Fibroblast of the conjunctiva (primary cell): ENCODE results near the gene ERBB4.
A peak's percentile ranks its signal among the peaks of the same experiment; 100 is the strongest.
"Not testable (repeated sequence)": the region's sequence is repeated elsewhere in the genome, so short reads cannot be mapped to it uniquely, and the experiment has no call there.

ENCODE experiments used
- DNase-seq: peaks from one replicate; pipeline ENCODE4 v3.0.0-alpha.2; 2010; ENCODE audit warnings: low read depth

The ERBB4 gene

DNA sequence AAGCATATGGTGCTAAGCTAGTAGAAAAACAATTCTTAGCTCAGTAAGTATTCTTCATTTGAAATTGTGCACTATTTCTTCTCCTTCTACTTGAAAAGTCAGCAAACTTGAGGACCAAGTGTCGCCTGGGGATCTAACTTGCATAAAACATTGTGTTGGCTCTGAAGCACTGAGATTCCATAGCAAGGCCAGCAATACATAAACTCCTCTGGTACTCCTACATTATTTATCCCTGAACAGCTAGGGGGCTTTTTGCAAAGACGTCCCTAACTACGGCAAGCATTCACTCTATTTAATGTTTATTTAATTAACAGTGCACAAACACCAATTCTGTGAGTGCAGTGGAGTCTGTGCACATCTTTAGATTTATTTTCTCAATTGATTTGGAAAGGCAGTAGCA, 392.2 kb downstream of the ERBB4 start:
- DNase-seq: no peak

DNA sequence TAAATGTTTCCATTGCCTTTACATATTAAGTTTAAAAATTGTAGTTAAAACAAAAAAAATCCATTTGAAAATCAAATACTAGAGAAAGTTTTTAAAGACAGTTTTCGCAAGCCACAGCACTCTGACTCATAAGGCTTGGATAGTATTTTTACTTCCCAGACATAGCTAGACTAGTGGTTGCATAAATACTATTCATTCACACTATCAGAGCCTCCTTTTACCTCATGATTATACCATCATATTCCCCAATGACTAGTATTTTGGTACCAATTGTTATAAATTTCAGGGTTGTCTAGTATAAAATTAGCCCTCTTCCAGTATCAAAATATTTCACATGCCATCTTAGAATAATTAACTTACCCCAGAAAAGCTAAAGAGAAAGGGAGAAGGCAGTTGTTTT, 393.5 kb downstream of the ERBB4 start:
- DNase-seq: no peak

DNA sequence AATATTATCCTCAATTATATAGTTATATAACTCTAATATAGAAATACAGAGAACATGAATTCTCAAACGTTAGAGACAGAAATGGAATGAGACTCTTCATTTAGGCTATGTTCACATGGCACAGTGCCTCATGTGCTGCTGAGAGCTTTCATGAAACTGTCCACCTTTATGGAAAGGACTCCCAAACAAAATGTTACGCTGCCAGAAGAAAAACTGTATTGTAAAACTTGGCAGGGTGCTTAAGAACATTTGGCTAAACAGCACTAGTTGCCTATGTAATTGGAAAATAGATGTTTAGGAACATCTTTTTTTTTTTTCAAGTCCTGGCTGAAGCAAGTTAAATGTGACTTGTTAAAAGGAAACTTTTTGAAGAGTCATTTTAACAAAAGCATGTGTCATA, 396.0 kb downstream of the ERBB4 start:
- no peak for DNase-seq

DNA sequence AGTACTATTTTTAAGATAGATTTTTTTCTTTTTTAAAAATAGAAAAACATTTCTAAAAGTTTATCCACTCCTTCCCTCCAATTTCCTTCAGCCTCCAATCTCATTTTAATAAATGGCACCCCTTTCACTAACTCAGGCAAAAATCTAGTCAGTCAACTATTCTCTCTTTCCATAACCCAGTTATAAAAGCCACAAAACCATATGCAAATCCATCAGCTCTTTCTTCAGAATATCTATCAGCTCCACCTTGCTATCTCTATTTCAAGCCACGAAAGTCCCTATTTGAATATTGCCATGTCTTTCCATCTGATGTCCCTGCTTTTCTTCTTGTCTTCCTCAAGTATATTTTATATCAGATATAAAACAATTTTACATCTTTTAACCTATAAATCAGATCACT, 397.1 kb downstream of the ERBB4 start:
- DNase-seq: no peak

DNA sequence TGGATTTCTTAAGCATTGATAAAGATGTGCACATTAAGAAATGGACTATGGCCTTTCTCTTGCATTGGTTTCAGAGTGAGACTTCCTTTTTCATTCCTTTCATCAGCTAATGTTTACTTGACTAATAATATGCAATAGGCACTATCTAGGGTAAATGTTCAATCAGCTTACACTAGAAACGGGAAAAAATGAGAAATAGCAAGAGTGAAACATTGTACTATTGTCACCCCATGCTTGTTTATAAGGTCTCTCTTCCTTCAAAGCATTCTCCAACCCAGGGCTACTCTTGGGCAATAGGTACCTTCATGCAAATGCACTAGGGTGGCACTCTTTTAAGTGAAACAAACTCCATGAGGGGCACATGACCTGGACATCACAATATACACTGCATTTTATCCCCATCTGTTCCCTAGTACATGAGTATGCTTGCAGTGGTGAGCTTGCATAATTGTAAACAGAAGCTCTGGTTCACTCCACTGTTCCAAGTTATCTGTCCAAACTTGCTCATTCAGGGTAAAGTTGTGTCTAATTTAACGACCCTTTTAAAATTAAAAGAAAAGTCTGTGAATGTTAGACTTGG, 402.3 kb downstream of the ERBB4 start:
- DNase-seq: no peak

DNA sequence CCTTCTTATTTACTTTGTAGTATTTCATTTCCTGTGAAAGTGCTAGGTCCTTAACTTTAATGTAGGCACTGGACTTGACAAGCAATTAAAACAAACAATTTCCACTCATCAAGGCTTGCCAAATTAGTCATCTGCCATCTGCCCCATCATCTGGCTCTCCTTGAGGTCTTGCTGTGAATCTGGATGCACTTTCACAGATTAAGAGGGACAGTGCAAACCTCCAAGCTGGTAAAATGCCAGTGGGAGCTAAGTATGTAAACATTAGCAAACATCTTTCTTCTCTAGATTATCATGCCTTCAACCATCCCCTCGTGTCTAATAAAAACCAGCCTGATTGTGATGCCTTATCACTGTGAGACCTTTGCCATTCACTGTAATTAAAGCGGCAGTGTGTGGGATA, 402.9 kb downstream of the ERBB4 start:
- peak; percentile 14 for DNase-seq

DNA sequence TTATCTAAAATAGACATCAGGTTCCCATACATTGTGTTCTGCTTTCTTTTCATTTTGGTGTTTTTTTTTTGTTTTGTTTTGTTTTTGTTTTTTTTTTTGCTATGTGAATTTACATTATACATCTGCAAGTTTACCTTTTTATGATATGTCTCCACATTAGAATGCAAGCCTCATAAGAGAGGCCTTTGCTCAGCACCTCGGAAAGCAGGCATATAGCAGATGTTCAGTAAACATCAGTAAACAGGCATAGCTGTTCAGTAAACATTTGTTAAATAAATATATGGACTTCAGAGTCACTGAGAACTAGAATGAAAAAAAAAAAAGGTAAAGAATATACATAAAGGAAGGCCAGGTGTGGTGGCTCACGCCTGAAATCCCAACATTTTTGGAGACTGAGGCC, 405.3 kb downstream of the ERBB4 start:
- no peak for DNase-seq

DNA sequence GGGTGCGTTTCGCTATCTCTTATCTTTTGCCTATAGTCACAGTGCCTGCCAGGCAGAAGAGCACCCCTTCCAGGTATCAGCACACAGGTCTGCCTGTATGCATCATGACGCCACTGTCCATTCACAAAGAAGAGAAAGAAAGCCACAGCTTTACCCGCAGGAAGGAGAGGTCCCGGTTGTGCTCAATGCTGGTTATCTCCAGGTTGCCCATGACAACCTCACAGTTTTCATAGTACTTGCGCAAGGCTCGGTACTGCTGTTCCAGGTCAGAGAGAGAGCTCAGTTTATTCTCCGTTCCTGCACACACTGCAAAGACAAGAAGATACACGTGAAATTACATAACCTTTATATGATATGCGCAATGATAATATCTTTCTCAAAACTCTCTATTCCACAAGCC, 414.0 kb downstream of the ERBB4 start:
- no peak for DNase-seq

DNA sequence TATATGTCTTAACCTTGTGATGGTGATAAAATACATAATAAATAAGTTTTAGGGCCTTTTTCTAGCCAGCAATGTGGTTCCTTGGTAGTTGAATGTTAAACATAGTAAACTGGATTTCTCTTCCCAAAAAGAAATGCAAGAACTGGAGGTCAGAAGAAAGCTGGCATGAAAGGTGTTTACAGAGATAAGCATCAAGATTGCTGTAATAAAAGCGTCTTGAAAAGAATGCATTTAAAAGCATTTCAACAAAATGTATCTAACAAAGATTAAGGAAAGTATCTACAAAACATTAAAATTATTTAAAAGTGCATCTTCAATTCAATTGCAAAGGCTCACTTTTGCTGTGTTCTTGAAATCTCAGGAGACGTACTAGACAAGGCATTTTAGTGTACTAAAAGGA, 419.0 kb downstream of the ERBB4 start:
- DNase-seq: no peak

DNA sequence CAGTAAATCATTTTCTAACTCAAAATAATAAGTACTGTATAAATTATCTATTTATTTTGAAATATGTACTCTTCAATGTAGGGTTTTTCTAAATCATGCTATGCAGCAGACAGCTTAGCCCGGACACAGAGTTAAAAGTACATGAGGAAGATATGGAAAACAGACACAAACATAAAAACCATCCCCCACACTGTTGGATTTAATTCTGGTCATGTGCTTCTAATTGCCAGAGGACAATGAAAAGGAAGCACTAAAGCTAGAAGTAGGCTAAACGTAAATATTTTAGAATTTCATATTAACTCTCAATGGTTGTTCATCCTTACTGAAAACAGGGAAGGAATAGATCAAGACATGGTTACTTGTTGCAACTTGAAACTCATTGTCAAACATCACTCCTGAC, 420.7 kb downstream of the ERBB4 start:
- DNase-seq: no peak

DNA sequence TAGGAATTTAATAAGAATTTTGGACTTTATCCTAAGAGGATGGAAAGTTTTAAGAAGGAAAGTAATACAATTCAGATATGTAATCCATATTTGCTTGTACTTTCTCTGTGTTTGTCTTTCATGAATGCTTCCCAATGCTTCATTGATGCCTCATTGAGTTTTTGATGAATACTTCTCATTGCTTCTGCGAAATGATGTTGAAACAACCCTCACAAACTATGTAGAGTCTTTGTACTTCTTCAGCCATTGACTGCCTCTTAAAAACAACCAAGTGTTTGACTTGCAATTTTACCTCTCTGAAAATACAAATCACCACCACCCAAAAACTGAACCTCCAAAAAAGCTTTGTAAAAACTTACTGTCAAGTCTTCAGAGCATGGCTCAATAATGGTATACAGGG, 424.1 kb downstream of the ERBB4 start:
- no peak for DNase-seq

DNA sequence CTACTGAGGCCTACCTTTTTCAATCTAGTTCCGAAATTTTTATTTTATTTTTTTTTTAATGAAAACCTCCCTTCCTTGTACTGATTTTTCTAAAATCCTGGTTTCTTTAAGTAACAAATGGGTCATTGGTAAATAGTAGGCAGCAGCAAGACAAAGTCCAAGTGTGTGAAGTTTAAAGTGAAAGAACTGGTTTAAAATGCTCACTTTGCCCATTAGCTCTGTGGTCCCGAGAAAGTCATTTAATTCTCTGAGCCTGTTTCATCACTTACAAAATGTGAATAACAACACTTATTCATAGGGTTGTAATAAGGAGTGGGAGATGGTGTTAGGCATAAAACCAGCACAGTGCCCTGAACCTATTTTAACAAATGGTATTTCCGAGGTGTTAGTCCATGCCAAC, 426.2 kb downstream of the ERBB4 start:
- DNase-seq: no peak

DNA sequence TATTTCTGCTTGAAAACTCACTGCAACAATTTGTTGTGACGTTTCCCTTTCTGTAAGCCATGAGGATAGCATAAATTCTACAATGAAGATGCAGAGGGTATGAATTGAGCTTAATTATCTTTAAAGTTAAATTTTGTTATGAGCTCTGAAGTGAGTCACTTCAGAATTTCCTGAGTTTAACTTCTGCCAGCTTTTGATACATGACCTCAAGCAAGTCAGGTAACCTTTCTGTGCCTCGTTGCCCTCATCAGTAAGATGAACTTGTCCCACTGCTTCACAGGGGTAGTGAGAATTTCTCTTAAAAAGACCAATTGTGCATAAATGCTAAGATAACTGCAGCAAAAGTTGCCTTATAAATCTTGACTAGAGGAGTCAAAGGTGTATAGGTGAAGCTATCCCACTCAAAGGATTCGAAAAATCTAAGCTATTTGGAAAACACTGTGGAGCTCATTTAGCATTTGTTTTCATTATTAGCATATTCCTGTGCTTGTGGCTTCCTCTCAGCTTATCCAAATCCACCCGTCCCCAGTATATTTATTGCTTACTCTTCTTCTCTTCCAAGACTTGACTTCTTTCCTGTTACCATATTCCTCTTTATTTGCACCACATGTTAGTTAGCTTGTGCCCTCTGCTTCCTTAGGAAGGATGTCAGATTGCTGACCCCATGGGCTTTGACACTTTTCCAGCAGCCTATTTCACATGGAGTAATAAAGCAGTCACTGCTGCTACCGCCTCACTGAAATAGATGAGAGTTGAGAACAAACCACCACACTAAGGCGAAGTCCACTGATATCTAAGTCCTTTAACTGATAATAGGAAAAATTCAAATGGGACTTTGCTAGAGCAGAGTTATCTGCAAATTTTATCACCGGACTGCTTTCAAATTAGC, 428.6 kb downstream of the ERBB4 start:
- DNase-seq: no peak

DNA sequence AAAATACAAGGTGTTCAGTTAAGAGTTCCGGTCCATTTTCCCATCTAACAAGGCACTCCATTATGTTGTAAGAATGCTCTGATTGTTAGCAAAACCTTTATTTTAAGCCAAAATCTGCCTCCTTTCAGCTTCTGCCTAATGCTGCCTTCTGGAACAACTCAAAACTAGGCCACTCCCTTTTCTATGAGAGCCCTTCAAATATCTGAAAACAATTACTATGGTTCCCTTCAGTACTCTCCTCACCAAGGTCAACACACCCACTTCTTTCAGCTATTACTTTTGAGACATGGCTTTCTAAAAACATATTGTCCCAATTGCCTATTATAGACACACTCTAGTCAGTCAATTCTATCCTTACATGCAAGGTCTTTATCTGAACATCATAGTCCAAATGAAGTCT, 429.4 kb downstream of the ERBB4 start:
- DNase-seq: no peak

DNA sequence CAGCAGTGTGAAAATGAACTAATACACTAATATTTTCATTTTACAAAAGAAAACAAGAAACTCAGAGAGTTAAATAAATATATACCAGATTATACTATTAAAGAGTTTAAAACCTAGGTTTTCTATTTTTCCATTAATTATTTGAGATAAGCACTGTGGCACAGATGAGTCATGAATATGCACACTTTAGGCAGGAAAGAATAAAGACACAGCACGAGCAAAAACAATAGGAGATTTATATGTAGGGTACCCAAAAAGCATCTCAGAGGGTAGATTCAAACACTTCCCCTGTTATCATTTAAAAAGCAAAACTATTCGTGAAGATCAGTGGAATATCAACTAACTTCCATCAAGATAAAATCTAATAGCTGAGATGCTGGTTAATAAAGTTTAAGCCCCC, 430.6 kb downstream of the ERBB4 start:
- DNase-seq: no peak

DNA sequence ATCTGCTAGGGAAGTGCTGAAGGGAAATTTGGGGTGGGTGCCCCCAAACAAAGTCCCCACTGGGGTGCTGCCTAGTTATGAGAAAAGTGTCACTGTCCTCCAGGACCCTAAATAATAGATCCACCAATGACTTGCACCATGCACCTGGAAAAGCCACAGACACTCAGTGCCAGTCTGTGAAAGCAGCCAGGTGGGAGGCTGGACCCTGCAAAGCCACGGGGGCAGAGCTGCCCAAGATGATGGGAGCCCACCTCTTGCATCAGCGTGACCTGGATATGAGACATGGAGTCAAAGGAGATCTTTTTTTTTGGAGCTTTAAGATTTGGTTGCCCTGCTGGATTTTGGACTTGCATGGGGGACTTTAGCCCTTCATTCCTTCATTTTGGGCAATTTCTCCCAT, 431.6 kb downstream of the ERBB4 start:
- no peak for DNase-seq

DNA sequence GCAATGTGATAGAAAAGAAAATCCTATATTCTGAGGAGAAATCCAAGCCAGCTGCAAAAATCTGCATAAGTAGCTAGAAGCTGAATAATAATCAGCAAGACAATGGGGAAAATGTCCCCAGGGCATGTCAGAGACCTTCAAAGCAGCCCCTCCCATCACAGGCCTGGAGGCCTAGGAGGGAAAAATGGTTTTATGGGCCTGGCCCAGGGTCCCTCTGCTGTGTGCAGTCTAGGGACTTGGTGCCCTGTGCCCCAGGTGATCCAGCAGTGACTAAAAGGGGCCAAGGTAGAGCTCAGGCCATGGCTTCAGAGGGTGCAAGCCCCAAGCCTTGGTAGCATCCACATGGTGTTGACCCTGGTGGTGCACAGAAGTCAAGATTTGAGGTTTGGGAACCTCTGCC, 432.1 kb downstream of the ERBB4 start:
- DNase-seq: not testable (repeated sequence)

DNA sequence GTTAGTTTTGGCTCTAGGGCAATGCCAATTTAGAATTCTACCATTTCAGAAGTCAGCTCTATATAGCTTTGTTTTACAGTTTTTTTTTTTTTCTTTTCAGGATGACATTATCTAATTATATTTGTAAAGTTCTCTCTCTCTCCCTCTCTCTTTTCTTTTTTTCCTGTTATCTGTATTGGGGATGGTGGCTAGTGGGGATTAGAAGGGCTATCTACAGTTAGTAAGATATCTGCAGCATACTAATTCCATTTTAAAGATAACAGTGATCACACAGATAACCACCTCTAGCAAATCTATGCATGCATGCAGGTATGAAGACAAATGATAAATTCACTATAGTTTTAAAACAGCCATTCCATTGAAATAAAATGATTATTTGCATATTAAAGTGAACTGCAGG, 438.9 kb downstream of the ERBB4 start:
- no peak for DNase-seq

DNA sequence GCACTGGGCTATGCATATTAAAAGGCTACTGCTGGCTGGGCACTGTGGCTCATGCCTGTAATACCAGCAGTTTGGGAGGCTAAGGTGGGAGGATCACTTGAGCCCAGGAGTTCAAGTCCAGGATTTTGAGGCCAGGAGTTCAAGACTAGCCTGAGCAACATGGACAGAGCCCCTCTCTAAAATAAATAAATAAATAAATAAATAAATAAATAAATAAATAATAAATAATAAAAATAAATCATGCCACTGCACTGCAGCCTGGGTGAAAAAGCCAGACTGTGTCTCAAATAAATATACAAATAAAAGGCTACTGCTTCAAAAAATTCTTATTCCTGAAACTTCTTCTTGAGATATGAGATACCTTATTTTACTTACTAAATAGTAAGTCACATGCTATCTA, 439.6 kb downstream of the ERBB4 start:
- DNase-seq: no peak

DNA sequence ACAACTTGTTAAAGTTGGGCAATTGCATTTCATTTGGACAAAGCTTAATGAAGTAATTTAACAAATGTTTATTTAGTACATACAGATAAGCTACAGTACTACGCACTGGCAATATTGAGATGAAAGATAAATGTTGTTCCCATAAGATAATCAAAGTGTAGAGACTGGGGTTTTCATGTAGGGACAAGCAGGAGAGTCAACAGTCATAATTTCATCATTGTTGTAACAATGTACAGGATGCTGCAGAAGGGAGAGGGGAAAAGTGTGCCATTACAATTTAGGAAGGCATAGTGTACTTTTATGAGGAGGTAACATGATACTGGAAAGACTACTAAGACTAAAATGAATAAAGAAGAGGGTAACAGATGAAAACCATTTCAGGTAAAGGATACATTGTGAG, 441.6 kb downstream of the ERBB4 start:
- DNase-seq: no peak

DNA sequence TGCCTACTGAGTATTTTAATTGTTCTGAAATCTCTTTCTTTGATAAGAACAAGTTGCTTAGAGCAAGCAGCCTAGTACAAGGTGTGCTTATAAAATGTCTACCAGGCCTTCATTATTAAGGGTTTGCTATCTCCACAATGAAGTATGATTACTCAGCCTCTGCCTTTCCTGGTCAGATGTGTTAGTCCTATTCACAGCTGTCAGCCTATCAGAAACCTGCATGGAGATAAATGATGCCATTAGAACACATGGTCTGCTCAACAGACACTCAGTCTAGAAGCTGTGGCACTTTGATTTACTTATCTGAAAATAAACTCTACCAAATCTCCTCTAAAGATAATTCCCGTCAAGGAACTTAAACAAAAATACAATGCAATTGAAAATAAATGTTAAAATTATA, 448.7 kb downstream of the ERBB4 start:
- no peak for DNase-seq

DNA sequence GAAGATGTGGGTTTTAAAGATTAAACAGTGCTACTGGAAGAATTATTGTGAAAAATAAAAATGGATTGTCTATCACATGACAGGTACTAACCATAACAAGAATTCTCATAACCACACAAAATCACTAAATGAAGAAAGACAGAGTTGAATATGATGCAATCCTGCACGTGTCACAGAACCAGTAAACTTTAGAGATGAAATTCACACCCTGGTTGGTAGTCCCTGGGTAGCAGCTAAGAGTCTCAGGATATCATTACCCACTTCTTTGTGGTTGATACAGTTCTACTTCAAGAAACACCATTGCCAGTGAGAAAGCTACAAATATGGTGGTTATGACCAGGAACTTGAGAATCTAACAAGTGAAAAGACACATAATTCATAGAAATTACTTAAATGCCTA, 450.2 kb downstream of the ERBB4 start:
- no peak for DNase-seq

DNA sequence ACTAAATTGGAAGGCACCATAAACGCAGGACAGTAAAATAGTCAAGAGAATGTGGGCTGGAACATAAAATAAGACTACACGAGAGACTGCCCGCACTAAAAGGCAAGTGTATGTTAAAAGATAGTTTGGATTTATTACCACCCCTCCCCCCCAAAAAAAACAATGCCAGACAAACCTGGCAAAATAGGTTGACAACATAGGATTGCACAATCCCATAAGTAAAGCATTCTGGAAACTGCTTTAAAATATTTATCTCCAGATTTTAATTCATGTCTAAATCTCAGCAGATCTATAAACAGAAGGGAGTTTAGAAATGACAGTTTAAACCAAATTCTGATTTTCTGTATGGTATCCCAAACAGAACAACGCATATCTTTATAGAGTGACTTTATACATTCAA, 455.1 kb downstream of the ERBB4 start:
- DNase-seq: no peak

DNA sequence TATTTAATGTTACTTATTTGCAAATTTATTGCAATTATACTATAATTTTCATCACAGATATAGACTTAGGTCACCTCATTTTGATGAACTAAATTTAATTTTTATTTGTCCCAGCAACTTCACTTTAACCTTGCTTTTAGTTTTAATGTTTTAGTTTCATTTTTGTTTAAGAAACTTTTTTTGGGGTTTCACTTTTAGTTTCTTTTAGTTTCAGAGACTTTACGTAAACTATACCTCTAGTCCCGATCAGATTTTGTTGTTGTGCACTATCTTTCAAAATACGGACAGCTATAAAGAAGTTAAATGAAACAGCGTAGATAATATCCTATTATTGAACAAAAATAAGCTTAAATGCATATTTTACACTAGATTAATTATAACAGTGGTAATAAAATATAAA, 460.5 kb downstream of the ERBB4 start:
- DNase-seq: no peak
